CD4-positive, alpha-beta T cell treated with Interleukin-17A for 4 hours (primary cell): ENCODE results near the gene PLEKHA6.
"Not testable (repeated sequence)": the region's sequence is repeated elsewhere in the genome, so short reads cannot be mapped to it uniquely, and the experiment has no call there.

Experiments
- DNase-seq: peaks from one replicate; pipeline ENCODE4 v3.0.0-alpha.2; 2020; ENCODE audit warnings: mixed read lengths

The PLEKHA6 gene

DNA sequence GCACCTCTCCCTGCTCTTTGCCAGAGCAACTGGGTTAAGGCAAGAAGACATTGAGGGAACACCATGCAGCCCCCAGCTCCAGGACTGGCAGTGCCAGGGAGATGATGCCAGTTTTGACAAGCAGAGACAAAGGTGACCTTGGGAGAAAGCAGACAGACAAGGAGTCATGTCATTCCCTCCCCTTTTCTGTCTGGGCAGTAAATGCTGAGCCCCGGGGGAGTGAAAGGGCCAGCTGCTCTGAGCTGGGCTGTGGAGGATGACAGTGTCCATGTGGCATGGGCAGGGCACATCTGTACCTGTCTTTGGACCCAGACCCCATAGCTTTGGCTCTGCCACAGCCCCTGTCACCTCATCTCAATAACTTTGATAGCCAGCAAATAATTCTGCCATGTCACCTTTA is 24.2 kb downstream of the PLEKHA6 start:
- DNase-seq, result no peak

DNA sequence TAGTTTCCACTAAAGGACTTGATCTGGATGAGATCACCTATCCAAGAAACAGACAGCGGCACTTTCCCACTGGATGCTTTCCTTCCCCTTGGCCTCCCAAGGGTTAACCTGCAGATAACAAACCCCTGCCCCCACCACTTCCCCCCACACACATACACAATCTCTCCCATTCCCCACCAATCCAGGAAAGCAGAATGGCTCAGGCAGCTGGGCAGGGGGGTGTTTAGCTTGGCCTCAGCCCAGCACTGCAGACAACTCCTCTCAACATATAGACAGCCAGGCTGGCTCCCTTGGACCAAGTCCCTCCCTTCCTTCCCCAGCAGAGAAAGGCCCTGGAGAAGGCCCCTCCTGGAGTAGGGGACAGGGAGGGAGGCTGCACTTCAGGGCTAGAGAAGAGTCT is 24.6 kb downstream of the PLEKHA6 start:
- no peak for DNase-seq

- no peak for DNase-seq
Measured at GRCh38 chr1:204334455-204334854, 25.3 kb downstream of the PLEKHA6 start.

GRCh38 chr1:204333427-204333826 is 26.3 kb downstream of the PLEKHA6 start:
- no peak for DNase-seq

- no peak for DNase-seq
Measured at GRCh38 chr1:204331847-204332487, 27.8 kb downstream of the PLEKHA6 start.

GRCh38 chr1:204331275-204331674 is 28.5 kb downstream of the PLEKHA6 start:
- no peak for DNase-seq

DNA sequence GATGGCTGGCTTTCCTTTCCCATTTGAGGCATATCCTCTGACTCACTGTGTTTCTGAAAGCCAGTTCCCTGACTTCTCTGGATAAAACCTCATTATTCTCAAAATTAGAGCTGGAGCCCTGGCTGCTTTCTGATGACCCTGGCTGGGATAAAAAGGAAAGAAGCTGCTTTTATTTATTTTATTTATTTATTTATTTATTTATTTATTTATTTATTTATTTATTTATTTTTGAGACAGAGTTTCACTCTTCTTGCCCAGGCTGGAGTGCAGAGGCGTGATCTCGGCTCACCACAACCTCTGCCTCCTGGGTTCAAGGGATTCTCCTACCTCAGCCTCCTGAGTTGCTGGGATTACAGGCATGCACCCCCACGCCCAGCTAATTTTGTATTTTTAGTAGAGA is 31.9 kb downstream of the PLEKHA6 start:
- DNase-seq, result not testable (repeated sequence)

- no peak for DNase-seq
Measured at GRCh38 chr1:204327359-204327758, 32.4 kb downstream of the PLEKHA6 start.

- DNase-seq, result no peak
Measured at GRCh38 chr1:204326771-204327300, 32.9 kb downstream of the PLEKHA6 start.

DNA sequence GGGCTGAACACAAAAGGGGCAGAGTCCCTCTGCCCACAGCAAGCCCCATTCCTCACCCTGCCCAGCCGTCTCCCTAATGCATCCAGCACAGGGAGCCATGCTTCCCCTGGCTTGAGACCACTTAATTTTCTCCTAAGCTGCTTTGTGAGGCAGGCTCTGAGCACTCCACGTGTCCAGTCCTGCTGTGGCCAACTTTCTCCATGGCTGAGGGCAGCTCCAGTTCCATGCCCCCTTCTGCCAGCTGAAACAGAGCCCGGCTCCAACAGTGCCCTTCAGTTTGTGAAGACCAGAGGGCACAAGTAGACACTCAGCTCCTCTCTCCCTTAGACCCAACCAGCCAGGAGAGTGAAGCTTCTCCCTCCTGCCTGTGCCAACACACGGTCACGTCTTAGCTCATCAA is 33.8 kb downstream of the PLEKHA6 start:
- DNase-seq, result no peak

GRCh38 chr1:204323887-204324286 is 35.8 kb downstream of the PLEKHA6 start:
- DNase-seq, result no peak

- DNase-seq, result no peak
Measured at GRCh38 chr1:204322339-204322868, 37.3 kb downstream of the PLEKHA6 start.

- no peak for DNase-seq
Measured at GRCh38 chr1:204321665-204322064, 38.1 kb downstream of the PLEKHA6 start.

DNA sequence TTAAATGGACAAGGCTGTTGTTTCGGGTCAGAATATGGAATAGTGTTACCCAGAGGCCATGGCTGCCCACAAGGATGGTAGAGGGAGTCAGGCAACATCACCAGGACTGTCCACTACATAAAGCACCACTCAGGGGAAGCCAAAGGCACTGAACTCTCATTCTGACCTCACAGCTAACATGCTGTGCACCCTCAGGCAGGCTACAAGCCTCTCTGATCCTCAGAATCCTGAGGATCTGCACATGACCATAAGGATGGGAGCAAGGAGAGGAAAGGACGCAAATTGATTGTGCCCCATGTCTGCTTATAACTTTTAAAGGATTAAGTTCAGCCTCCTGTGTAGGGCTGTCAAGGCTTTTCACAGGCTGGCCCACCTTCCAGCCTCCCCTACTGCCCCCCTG is 38.7 kb downstream of the PLEKHA6 start:
- no peak for DNase-seq

DNA sequence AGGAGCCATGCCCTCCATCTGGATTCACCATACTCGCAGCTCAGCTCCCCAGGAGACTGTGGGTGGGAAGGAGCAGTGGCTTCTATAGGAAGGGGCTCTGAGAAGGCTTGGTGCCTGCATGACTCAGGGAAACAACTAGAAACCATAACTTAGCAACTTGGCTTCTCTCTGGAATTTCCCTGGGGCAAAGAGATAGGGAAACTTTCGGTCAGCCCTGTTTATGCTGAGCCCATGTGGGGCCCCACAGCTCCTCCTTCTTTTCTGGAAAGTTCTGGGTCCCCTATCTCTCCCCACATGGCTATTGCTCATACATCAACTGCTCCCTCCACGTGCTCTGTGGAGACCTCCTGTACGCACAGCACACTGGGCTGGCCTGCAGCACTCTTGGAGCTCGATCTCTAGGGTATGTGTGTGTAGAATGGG is 39.3 kb downstream of the PLEKHA6 start:
- no peak for DNase-seq

- DNase-seq, result no peak
Measured at GRCh38 chr1:204319462-204319861, 40.3 kb downstream of the PLEKHA6 start.

DNA sequence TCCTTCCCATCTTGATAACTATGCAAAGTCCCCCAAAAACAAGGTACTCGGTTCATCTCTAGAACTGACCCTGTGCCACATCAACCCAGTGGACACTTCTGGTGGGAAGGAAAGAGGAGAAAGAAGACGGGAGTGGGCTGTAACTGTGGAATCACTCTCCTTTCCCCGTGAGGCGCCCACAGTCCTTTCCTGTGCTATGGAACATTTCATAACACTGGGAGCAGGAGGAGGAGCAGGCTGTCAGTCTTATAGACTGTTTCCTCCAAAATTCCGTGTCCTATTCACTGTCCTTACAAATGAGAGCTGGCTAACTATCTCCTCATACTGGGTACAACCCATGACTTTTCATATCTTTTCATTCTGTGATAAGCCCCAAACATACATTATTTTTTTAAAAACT is 40.7 kb downstream of the PLEKHA6 start:
- no peak for DNase-seq

GRCh38 chr1:204318324-204318723 is 41.4 kb downstream of the PLEKHA6 start:
- DNase-seq, result no peak

DNA sequence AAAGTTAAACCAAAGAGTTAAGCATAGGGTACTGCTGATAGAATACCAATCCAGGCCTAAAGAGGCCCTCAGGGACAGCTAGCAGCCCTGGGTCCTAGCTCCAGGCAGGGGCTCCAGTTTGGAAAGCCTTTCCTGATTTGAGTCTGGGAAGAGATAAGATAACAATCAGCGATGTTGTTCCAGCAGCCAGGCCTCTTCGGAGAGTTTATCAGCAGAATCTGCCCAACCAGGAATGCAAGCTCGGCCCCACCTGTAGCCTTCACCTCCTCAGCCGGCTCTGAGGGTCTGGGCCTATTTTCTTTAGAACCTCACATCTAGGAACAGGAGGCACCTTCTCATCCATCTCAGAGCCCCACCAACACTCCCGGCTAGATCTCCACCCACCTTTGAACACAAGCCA is 42.6 kb downstream of the PLEKHA6 start:
- no peak for DNase-seq

DNA sequence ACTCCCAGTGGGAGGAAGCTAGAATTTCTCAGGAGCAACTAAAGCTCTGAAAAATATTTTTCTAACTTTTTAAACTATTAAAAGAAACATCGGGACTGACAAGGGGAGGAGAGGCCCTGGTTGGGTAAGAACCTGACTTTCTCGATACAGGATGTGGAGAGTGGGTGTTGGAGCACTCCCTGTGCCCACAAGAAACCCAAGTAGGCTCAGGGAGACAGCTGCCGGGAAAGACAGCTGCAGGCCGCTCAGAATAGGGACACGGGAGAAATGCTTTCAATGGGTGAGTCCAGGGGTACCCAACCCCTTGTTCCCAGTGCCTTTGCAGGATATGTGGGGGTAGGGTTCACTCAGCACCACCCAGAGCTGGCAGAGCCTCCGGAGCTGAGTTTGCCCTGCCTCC is 43.6 kb downstream of the PLEKHA6 start:
- DNase-seq, result no peak

DNA sequence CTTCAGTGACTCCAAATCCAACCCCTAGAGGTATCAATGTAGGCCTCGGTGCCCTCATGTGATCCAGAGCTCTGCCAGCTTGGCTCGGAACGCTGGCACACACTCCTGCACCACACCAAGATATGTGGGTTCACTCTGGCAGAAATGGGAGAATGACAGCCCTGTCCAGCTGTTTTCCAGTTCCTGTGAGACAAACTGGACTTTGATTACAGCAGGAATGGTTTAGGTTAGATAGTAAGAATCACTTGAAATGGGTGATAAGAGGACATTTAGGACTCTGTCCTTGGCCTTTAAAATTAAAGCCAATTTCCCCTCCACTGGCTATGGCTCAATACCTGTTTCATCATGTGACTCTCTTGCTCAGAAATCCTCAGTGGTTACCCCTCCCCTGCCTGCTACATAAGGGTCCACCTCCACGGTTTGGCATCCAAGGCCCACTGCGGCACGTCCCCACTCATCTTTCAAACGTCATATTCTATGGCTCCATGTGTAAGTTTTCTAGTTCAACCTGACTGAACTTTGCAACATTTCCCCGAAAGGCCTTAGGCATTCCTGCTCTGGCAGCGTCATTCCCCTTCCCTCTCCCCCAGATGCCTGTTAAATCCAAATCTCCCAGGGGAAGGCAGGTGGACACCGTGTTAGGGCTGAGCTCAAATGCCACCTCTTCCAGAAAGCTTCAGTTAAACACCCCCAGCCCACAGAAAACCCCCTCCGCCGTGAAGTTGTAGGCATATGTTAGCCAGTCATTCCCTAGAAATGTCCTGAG is 44.7 kb downstream of the PLEKHA6 start:
- DNase-seq, result no peak

DNA sequence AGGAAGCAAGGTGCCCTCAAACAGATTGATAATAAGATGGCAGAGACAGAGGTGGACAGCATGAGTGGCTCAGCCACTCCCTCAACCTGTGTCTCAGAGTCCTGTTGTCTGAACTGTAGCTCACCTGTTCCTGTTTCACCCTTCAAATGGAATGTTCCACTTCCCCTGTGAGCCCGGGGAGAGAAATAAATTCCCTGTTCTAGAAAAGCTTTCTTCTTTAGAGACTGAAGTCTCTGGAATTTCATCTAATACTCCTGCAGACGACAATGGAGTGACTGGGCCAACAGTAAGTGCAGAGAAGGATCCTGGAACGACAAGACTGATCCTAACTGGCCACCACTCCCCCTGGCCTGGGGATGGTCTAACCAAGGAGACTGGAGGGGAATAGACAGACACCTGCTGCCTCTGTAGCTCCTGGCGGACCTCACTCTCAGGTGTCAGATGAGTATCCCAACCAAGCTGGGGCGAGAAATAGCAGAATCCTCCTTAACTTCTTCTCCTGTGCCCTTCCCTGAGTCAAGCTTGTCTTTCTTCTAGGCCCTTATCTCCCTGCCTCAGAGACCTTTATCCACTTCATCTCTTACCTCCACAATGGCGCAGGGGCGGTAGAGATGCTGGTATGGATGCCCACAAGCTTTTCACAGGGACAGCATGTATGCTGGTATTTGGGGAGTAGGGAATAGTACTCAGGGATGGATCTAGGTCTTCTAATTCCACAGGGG is 45.4 kb downstream of the PLEKHA6 start:
- no peak for DNase-seq

DNA sequence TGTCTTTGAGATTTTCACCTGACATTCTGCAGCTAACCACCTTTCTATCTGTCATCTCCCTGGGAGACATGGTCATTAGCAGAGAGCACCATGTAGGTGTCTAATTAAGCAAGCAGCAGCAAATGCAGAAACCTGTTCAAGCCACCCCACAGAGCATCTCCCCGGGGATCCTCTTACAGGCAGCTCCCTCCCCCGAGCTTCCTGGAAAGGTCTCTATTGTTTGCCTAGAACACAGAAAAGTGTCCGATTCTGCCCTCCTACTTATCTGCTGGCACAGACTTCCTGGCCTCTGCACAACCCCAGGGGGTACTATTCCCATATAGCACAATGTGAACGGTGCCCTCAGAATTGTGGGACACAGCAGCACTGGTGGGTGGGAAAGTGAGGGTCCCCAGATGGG is 46.1 kb downstream of the PLEKHA6 start:
- no peak for DNase-seq
